ENCODE measurements around the gene FOXJ1.

The FOXJ1 gene

GRCh38 chr17:76097716-76098295 is 43.2 kb downstream of the FOXJ1 start:
- no peak for FAIRE-seq
- peak; percentile 4 for DNase-seq (ENCODE audit: insufficient read length)
- no peak for TF ChIP-seq POLR2A (IDR thresholded peaks at IDR 0.05; ENCODE audit: low read depth, low read length)
- no peak for TF ChIP-seq TAF1 (IDR thresholded peaks at IDR 0.05; ENCODE audit: borderline replicate concordance, low read depth, low read length)
- no peak for TF ChIP-seq POLR2AphosphoS5 (IDR thresholded peaks at IDR 0.05; ENCODE audit: low read depth, low read length)

DNA sequence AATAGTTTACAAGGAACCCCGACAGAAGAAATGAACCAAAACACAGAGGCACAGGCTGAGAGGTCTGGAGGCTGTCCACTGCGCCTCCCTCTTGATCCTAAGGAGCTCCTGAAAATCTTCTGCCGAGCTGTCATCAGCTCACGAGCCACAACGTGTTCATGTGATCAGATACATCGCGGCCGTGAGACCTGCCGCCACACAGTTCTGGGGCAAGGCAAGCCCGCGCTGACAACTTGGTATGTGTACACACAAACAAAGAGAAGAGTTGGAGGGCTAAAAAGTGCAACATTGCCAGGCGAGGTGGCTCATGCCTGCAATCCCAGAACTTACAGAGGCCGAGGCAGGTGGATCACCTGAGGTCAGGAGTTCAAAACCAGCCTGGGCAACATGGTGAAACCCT is 45.1 kb downstream of the FOXJ1 start:
- no peak for FAIRE-seq
- no peak for TF ChIP-seq TAF1 (IDR thresholded peaks at IDR 0.05; ENCODE audit: borderline replicate concordance, low read depth, low read length)
- TF ChIP-seq POLR2AphosphoS5 (IDR thresholded peaks at IDR 0.05; ENCODE audit: low read depth, low read length) = no peak
- TF ChIP-seq POLR2A (IDR thresholded peaks at IDR 0.05; ENCODE audit: low read depth, low read length) = no peak
- no peak for DNase-seq (ENCODE audit: insufficient read length)

DNA sequence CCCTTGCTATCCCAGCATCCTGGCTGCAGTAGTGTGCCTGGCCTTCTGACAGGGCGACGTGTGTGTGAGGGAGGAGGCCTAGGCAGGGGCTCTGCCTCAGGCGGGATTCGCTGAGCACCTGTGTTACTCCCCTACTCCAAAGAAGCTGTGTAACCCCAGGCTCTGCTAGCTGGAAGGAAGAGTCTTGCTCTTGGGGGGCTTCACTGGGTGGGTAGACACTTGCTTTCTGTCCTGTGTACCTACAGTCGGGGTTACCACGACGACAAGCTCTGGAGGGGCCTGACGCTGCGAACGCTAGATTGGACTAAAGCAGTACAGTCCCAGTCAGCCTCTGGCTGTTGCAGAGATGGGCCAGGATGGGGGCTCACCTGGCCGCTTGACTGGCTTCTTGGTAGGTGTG is 47.0 kb downstream of the FOXJ1 start:
- FAIRE-seq = no peak

DNA sequence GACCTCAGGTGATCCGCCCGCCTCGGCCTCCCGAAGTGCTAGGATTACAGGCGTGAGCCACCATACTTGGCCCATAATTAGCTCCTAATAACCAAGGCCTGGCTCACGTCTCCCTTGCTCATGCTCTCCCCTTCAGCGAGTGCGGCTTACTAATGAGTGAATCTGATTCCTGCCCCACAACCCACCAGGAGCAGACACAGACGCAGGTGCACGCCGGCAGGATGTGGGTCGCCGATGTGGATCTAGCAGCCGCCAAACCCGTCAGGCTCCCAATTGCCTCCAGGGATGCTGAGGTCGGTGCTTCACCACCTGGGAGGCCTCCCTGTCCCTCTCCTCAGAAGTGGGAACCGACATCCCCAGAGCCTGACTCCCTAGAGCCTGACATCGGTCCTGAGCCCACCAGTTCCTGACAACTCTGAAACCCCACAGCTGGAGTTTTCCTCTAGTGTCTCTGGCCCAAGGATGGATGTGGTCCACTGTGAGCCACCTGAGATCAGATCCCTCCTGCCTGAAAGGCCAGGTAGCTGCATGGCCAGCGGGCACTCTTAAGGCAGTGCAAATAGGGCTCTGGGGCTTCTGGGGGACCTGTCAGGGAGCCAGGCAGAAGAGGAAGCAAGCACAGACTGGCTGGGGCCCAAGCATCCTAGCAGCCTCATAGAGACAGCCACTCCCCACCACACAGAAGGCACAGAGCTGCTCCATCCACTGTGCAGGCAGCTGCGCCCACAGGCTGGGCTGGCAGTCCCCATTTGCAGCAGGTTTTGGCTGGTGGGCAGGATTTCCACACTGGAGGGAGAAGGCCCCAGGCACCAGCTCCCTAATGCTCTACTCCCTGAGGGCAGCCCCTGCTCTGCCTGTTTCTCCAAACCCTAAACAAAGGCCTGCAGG is 48.3 kb downstream of the FOXJ1 start:
- TF ChIP-seq POLR2A (IDR thresholded peaks at IDR 0.05; ENCODE audit: low read depth, low read length) (no peak), TAF1 (IDR thresholded peaks at IDR 0.05; ENCODE audit: borderline replicate concordance, low read depth, low read length) (no peak), POLR2AphosphoS5 (IDR thresholded peaks at IDR 0.05; ENCODE audit: low read depth, low read length) (no peak)
- FAIRE-seq = no peak

More for the DNA sequence above, 47.0 kb downstream of the FOXJ1 start:
- no peak for TF ChIP-seq TAF1 (IDR thresholded peaks at IDR 0.05; ENCODE audit: borderline replicate concordance, low read depth, low read length)
- TF ChIP-seq POLR2A (IDR thresholded peaks at IDR 0.05; ENCODE audit: low read depth, low read length) = no peak
- no peak for TF ChIP-seq POLR2AphosphoS5 (IDR thresholded peaks at IDR 0.05; ENCODE audit: low read depth, low read length)
- no peak for DNase-seq (ENCODE audit: insufficient read length)

GRCh38 chr17:76091526-76092286 is 49.3 kb downstream of the FOXJ1 start:
- DNase-seq (ENCODE audit: insufficient read length) (peak; percentile 6), FAIRE-seq (no peak)
- no peak for TF ChIP-seq POLR2A (IDR thresholded peaks at IDR 0.05; ENCODE audit: low read depth, low read length)
- no peak for TF ChIP-seq TAF1 (IDR thresholded peaks at IDR 0.05; ENCODE audit: borderline replicate concordance, low read depth, low read length)
- TF ChIP-seq POLR2AphosphoS5 (IDR thresholded peaks at IDR 0.05; ENCODE audit: low read depth, low read length) = no peak

More for the DNA sequence above, 48.3 kb downstream of the FOXJ1 start:
- peak; percentile 12 for DNase-seq (ENCODE audit: insufficient read length)

DNA sequence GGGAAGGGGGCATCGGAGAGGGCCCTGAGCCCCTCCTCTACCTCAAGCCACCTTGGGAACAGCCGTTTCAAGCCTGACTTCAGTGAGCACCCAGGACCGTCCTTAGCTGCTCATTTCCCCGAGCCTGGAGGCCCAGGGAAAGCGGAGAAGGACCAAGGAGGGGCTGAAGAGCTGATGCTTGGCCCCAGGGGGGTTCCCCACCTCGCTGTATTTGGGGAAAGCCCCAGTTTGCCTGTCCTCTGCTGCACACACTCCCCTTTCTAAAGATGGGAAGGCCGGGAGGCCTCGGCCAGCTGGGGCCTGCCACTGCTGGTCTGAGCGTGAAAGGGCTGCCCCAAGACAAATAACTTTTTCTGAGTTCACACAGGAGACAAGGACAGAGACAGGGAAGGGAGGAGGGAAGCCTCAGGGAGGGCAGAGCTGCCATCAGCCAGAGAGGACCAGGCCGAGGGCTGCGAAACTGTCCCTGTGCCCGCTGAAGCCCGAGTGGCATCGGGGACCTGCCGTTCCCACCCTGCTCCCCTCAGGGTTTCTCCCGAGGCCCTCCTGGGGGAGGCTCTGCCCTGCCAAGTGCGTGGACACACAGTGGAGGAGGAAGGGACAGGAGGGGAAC is 50.4 kb downstream of the FOXJ1 start:
- TF ChIP-seq POLR2A (IDR thresholded peaks at IDR 0.05; ENCODE audit: low read depth, low read length) (no peak), TAF1 (IDR thresholded peaks at IDR 0.05; ENCODE audit: borderline replicate concordance, low read depth, low read length) (no peak), POLR2AphosphoS5 (IDR thresholded peaks at IDR 0.05; ENCODE audit: low read depth, low read length) (no peak)
- DNase-seq (ENCODE audit: insufficient read length) = peak; percentile 13
- no peak for FAIRE-seq

DNA sequence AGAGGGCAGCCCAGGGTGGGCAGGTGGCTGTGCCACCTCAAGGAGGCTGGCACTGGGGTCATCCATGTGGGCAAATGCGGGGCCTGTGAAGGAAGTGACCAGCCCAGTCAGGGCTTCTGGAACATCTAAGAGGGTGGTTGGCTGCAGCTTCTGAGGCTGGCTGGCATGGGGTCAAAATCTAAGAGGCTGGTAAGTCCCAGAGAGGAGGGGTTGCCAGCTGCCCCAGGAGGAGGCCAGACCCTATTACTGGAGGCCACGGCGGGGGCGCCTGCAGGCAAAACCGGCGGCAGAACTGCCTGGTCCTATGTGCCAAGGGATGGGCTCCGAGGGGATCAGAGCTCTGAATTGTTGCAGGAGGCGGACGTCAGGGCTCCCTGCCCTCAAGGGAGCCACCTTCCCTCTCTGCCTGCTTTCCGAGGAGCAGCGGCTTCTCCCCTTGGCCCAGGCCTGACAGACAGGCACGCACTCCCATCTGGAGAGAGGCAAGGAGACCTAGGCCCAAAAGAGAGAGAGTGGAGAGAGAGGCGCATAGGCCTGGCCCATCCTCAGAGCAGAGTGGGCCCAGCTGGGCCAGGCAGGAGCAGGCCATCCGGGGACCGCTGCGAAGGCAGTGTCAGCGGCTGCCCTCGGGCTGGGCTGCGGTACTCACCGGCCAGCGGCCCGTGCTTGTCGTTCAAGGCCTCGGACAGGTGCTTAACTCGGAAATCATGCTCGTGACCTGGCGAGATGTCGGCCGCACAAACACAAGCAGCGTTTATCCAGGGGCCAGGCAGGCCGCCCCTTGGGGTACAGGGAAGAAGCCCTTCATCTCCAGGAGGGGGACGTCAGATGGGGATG is 51.1 kb downstream of the FOXJ1 start:
- DNase-seq (ENCODE audit: insufficient read length) (no peak), FAIRE-seq (no peak)
- TF ChIP-seq POLR2A (IDR thresholded peaks at IDR 0.05; ENCODE audit: low read depth, low read length) (no peak), TAF1 (IDR thresholded peaks at IDR 0.05; ENCODE audit: borderline replicate concordance, low read depth, low read length) (no peak), POLR2AphosphoS5 (IDR thresholded peaks at IDR 0.05; ENCODE audit: low read depth, low read length) (no peak)

DNA sequence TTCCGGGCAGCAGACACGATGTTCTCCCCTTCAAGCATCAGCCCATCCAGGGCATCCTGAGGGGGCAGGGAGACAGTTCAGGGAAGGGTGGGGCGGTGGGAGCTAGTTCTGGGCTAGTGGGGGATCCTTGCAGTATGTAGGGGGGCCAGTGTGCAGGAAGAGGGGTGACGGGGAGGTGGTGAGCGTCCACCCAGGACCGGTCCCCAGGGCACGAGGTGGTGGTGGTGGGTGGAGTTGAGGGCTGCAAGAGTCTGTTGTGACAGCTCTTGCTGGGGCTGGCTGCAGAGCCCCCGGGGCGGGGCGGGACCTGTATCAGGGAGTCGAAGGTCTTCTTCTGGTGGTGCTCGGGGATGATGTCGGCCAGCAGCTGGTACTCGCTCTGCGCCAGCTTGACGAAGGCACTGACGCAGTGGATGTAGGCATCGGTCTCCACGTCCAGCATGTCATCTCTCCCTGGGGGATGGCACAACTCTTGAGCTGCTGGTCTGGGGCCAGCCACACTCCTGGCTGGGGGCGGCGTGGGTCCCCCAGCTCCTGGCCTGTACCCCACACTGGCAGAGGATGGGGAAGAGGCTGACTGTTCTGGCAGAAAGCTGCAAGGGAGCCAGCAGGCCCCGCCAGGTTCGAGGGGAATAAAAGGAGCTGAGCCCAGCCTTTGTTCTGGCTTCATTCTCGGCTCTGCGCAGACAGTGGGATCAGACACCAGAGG is 52.0 kb downstream of the FOXJ1 start:
- FAIRE-seq = no peak

GRCh38 chr17:76088041-76088867 is 52.8 kb downstream of the FOXJ1 start:
- TF ChIP-seq POLR2A (IDR thresholded peaks at IDR 0.05; ENCODE audit: low read depth, low read length) (no peak), POLR2AphosphoS5 (IDR thresholded peaks at IDR 0.05; ENCODE audit: low read depth, low read length) (no peak), TAF1 (IDR thresholded peaks at IDR 0.05; ENCODE audit: borderline replicate concordance, low read depth, low read length) (no peak)
- no peak for FAIRE-seq
- DNase-seq (ENCODE audit: insufficient read length) = no peak

More for the DNA sequence above, 52.0 kb downstream of the FOXJ1 start:
- no peak for TF ChIP-seq POLR2AphosphoS5 (IDR thresholded peaks at IDR 0.05; ENCODE audit: low read depth, low read length)
- TF ChIP-seq POLR2A (IDR thresholded peaks at IDR 0.05; ENCODE audit: low read depth, low read length) = no peak
- no peak for TF ChIP-seq TAF1 (IDR thresholded peaks at IDR 0.05; ENCODE audit: borderline replicate concordance, low read depth, low read length)
- no peak for DNase-seq (ENCODE audit: insufficient read length)

All from GM12892 (cell line).